ENCODE results near the gene SDE2.
A peak's percentile ranks its signal among the peaks of the same experiment; 100 is the strongest.
"Not testable (repeated sequence)": the region's sequence is repeated elsewhere in the genome, so short reads cannot be mapped to it uniquely, and the experiment has no call there.

The SDE2 gene

DNA sequence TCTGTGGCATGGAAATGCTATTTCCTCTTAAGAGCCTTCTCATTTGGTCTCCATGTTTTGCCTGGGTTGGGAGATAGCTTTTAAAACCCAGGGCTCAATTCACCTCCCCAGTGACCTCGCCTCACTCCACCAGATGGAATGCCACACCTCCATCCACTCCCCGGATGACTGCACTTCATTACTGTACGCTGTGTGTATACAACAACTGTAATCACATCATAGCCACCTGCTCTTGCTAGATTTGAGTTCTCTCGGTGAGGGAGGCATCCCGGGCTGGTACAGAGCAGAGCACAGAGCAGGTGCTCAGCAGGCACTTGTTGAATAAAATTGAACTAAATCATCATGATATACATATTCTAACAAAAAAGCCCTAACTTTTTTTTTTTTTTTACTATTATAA lies 26.0 kb downstream of the SDE2 start:
- peak; percentile 78 for DNase-seq

DNA sequence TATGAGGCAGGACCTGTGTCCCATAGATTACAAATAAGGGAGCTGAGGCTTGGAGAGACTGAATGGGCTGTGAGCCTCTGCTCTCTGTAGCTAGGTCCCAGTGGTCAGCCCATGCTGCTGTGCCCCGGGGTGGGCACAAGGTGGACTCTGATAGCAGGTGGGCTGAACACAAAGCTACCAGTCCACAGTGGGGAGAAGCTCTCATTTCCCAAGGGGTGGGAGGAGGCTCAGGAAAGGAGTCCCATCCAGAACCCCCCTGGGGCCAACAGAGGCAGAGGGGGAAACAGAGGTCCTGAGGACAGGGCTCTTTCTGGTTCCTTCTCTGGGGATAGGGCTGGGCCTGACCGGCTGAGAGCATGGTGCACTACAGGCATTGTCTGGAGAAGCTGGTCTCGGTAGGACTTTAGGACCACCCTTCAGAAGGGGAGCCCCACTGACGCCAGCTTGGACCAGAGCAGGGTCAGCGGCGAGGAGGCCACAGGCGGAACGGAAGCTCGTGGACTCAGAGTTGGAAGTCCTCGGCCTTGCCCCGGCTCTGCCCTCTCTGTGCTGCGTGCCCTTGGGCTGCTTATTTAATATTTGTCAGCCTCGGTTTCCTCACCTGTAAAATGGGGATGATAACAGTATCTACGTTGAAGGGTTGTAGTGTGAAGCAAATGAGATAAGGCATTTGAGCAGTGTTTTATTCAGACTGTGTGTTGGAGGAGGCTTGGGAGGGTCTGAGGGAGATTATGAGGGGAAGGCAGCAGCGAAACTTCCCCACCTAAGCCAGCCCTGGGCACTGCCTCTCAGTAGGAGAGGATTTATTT lies 26.6 kb downstream of the SDE2 start:
- no peak for DNase-seq

DNA sequence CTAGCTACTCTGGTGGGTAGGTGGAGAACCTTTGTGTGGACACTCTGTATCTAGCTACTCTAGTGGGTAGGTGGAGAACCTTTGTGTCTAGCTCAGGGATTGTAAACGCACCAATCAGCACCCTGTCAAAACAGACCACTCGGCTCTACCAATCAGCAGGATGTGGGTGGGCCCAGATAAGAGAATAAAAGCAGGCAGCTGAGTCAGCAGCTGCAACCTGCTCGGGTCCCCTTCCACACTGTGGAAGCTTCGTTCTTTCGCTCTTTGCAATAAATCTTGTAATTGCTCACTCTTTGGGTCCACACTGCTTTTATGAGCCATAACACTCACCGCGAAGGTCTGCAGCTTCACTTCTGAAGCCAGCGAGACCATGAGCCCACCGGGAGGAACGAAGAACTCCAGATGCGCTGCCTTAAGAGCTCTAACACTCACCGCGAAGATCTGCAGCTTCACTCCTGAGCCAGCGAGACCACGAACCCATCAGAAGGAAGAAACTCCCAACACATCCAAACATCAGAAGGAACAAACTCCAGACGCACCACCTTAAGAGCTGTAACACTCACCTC lies 28.5 kb downstream of the SDE2 start:
- DNase-seq, result not testable (repeated sequence)

DNA sequence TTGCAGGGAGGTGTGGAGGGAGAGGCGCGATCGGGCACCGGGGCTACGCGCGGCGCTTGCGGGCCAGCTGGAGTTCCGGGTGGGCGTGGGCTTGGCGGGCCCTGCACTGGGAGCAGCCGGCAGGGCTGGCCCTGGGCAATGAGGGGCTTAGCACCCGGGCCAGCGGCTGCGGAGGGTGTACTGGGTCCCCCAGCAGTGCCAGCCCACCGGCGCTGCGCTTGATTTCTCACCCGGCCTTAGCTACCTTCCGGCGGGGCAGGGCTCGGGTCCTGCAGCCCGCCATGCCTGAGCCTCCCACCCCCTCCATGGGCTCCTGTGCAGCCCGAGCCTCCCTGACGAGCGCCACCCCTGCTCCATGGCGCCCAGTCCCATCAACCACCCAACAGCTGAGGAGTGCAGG lies 29.4 kb downstream of the SDE2 start:
- DNase-seq, result not testable (repeated sequence)

DNA sequence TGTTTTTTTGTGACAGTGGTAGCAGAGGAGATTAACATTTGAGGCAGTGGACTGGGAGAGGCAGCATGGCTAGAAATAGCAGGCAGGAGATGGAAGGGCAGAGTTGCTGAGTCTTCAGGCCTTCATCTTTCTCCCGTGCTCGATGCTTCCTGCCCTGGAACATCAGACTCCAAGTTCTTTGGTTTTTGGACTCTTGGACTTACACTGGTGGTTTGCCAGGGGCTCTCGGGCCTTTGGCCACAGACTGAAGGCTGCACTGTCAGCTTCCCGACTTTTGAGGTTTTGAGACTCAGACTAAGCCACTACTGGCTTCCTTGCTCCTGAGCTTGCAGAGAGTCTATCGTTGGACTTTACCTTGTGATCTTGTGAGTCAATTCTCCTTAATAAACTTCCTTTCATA lies 33.9 kb downstream of the SDE2 start:
- no peak for DNase-seq

DNA sequence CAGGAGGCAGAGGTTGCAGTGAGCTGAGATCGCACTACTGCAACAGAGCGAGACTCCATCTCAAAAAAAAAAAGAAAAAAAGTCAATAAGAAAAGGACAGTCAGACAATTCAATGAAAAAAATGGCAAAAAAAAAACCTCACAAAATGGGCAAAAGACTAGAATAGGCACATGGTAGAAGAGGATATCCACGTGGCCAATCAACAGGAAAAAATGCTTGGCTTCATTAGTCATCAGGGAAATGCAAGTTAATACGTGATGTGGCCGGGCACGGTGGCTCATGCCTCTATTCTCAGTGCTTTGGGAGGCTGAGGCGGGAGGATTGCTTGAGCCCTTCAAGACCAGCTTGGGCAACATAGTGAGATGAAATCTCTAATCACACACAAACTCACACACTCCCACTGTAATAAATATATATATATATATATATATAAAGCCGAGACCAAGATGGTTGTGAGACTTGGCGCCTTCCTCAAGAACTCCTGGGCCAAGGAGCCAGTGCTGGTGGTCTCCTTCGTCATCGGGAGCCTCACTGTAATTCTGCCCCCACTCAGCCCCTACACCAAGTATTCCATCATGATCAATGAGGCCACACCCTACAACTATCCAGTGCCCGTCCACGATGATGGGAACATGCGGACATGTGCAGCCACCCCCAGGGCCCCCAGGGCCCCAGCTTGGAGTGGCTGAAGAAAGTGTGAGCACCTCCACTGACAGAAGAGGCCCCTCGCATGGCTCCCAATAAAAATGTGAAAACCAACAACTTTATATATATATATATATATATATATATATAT lies 35.2 kb downstream of the SDE2 start:
- DNase-seq, result no peak

DNA sequence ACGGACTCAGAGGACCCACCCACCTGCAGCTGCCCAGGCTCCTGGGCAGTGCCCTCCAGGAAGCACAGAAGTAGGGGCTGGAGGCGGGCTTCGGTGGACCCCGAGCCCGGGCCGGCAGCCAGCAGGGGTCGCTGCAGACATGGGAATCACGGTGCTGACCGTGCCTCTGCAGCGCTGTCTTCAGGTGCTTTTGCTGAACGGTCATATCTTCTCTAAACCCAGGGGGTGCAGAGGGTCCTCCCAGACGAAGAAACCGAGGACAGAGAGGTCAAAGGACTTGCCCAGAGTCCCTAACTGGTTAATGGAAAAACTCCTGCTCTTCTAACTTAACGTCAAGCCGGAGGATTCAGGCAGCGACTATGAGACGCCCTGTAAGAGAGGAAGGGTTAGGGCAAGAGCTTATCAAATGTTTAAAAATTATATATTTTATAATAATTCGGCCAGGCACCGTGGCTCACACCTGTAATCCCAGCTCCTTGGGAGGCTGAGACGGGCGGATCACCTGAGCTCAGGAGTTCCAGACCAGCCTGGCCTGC lies 36.6 kb downstream of the SDE2 start:
- no peak for DNase-seq

DNA sequence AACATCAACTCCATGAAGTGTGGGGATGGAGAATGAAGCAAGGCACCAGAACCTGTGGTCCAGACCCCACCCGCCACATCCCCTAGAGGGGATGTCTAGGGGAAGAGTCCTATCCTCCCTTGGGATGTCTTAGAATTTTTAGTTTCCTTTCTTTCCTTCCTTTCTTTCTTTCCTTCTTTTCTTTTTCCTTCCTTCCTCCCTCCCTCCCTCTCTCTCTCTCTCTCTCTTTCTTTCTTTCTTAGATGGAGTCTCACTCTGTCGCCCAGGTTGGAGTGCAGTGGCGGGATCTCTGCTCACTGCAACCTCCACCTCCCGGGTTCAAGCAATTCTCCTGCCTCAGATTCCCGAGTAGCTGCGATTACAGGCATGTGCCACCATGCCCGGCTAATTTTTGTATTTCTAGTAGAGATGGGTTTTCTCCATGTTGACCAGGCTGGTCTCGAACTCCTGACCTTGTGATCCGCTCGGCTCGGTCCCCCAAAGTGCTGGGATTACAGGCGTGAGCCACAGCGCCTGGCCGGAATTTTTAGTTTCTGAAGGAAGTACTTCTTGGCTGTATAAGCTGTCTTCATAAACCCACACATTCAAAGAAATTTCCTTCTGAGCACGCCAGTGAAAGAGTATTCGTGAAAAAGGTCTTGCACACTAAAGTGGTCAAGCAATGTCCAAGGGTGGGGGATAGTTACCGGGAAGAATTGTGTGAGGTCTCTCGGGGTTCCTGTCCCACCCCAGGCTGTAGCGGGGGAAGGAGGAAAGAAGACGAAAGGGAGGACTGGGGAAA lies 37.3 kb downstream of the SDE2 start:
- DNase-seq, result no peak

DNA sequence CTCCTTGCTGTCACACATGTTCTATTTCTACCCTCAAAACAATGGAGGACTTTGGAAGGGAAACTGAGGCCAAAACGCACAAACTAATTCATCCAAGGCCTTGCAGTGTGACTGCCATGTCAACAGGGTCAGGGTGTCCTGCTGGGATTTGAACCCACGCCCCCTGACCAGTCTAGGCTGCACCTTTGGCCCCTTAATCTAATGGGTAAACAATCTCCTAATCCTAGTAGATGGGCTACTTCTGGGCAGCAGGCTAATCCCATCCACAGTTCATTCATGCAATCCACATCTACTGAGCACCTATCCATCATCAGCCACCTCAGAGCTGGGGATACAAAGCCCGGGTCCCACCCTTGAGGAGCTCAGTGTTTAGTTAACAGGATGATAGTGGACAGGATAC lies 41.1 kb downstream of the SDE2 start:
- no peak for DNase-seq

DNA sequence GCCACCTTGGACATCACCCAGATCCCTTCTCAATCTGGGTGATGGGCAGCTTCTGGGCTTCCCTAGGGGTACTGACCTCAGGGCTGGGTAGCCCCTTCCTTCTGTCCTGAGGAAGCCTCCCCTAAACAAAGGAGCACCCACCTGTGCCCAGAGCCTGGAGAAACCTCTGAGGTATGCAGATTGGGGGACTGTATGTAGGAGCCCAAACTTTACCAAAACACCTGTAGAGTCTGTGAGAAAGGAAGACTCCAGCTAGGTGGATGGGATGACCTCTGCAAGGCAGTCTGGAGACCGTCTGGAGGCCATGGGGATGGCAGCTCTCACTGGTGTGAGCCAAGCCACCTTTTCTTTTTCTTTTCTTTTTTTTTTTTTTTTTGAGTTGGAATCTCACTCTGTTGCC lies 44.4 kb downstream of the SDE2 start:
- DNase-seq, result no peak

DNA sequence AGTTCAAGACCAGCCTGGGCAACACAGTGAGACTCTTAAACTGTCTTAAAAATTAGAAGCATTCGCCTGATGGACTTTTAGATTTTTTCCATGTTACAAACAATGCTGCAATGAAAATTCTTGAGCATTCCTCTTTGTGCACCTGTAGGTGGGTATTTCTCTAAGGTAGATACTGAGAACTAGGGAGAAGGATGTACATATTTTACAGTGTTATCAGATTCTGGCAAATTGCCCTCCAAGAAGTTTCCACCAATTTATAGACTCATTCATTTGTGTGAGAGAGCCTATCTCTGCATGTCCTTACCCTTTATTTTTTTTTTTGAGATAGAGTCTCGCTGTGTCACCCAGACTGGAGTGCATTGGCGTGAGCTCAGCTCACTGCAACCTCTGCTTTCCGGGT lies 45.8 kb downstream of the SDE2 start:
- DNase-seq, result no peak

DNA sequence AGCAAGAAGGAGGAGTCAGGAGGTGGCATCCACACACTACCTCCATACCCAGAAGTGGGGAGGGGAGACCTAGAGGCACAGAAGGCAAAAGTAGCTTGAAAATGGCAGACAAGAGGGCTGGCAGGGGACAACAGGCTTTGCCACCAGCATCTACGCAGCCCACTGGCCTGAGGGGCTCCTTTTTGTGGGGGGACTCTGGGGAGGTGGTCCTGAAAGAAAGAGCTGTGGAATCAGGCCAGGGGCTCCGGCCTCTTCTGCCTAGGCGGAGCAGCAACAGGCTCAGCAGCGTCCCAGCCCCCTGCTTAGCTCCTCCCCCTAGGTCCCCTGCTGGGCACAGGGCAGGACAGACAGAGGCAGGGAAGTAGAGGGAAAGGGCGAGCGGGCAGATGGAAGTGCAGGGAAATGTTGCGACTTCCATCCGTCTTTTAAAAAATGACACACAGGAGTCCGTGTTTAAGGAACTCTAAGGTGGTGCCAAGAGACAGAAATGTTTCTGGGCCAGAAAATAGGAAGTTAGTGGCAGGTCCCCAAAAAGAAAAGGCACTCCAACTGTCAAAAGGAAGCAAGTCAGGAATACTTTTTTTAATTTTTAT lies 48.1 kb downstream of the SDE2 start:
- no peak for DNase-seq

DNA sequence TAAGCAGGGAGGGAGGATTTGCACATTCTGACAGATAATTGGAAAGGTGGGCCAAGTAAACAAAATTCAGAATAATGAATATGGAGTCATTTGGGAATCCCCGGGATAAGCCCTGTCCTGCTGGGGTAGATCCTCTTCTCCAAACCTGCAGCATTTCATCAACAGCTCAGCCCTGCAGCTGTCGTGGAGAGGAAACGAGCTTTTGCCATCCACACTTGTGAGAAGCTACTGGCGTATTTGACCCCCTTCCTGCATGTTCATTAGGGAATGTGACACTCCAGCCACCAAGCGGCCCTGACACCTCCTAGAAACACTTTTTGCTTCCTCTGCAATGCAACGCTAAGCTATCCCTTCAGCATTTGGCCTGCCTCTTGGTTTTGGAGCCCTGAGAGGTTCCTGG lies 50.1 kb downstream of the SDE2 start:
- no peak for DNase-seq

DNA sequence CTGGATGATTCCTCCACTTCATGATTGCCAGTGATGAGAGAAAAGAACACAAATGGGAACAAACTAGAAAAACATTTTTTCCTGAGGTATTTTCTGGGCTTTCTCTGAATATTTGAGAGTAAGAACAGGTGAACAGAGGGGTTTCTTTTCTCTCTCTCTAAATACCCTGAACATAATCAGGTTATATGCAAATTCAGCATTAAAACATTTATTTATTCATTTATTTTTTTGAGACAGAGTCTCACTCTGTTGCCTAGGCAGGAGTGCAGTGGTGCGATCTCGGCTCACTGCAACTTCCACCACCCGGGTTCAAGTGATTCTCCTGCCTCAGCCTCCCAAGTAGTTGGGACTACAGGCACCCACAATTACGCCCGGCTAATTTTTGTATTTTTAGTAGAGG lies 52.3 kb downstream of the SDE2 start:
- DNase-seq, result no peak

DNA sequence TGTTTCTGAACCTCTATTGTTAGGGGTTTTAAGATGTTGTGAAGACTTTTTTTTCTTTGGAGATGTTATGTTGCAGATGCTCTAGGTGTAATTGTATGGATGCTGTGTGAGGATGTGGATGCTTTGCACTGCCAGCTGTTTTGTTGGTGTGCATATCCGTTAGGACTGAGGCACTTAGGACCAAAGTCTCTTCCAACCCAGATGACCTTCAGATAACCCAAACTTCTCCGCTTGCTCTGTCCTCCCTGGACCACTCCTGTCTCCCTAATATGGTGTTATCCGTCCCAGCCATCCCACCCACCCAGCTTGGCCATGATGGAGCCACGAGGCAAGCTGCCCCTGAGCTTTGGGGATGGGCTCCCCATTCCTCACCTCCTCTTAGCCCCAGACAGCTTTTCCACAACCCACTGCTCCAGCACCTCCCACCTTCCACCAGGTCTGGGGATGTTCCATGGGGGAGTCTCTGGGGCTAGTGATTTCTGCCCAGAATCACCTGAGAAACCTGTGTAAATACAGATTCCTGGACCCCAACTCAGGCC lies 53.0 kb downstream of the SDE2 start:
- DNase-seq, result no peak

DNA sequence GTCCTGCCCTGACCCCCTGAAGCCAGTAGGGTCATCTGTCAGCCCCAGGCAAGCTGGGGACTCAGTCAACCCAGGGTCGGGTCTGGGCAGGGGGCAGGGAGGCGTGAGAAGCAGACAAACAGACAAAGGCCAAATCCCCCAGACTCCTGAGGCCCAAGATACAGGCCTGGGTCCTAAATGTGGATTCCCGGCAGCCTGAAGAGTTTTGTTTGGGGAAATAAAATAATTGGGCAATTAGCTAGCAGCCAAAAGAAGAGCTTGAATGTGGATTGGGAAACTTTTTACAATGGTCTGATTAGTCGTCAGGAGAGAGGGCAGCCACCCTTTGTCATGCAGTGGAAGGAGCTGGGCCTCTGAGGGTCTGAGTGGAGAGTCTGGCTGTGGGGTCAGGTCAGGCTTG lies 53.6 kb downstream of the SDE2 start:
- no peak for DNase-seq

DNA sequence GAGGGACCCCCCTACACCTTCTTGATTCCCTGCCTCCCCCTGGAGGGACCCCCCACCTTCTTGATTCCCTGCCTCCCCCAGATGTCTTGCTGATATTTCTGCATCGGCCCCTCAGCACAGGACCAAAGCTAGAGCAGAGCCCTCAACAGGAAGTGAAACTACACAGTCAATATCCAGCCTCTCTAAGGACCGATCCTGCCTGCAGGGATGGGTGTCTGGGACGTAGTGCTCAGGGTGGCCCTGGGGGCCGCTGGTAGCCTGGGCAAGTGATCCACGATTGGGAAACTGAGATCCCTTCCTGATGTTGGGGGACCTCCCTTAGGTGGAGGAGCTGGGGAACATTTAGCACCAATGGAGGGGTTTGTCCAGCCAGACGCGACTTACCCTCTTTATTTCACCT lies 54.2 kb downstream of the SDE2 start:
- DNase-seq, result no peak

DNA sequence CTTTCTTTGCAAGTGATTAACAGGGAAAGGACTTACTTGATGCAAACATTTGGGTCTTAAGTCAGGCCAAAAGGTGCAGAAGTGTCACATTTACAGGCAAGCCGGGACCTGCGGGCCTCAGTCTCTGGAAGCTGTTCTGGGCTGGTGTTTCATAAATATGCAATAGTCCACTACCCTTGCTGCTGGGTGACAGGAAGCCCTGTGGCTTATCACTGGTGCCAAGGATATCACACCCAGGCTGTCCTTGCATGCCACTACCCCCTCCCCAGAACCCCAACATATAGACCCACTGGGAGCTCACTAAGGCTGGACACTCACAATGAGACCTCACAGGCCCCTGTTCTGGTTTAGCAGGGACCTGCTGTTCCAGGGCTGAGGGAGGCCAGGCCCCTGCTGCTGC lies 54.8 kb downstream of the SDE2 start:
- no peak for DNase-seq

DNA sequence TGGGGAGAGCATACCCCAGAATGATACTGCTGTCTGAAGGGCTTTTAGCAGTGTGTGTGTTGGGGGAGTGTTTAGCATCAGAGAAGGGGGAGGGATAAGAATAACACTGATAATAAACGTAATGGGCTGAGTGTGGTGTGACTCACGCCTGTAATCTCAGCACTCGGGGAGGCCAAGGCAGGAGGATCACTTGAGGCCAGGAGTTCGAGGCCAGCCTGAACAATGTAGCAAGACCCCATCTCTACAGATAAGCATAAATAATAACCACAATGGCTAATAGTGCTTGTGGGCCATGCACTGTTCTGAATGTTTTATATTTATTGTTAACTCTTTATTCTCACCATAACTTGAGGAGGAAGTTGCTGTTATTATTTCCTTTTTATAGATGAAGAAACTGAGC lies 55.6 kb downstream of the SDE2 start:
- no peak for DNase-seq

DNA sequence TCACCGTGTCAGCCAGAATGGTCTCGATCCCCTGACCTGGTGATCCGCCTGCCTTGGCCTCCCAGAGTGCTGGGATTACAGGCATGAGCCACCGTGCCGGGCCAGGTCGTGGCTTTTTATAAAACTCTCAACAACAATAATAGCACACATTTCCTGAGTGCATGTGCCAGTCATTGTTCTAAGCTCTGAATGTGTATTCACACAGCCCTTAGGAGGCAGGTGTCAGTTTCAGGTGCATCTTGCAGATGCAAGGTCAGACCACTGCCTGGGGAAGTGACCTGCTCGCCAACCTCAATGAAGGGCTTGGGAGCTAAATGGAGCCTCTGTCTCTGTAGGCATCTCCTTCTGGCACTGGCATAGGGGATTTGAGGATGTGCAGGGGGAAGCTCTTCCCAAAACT lies 56.6 kb downstream of the SDE2 start:
- DNase-seq, result no peak

DNA sequence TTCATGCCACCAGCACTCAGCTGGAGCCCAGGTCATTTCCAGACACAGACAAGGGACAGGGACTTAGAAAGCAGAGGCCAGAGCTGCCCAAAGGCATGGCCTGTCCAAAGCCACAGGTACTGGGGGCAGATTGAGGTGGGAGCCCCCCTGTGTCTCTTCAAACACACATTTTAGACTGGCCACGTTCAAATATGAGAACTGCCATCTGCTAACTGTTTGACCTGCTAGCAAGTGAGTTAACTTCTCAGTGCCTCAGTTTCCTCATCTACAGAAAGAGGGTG lies 57.3 kb downstream of the SDE2 start:
- DNase-seq, result no peak

DNA sequence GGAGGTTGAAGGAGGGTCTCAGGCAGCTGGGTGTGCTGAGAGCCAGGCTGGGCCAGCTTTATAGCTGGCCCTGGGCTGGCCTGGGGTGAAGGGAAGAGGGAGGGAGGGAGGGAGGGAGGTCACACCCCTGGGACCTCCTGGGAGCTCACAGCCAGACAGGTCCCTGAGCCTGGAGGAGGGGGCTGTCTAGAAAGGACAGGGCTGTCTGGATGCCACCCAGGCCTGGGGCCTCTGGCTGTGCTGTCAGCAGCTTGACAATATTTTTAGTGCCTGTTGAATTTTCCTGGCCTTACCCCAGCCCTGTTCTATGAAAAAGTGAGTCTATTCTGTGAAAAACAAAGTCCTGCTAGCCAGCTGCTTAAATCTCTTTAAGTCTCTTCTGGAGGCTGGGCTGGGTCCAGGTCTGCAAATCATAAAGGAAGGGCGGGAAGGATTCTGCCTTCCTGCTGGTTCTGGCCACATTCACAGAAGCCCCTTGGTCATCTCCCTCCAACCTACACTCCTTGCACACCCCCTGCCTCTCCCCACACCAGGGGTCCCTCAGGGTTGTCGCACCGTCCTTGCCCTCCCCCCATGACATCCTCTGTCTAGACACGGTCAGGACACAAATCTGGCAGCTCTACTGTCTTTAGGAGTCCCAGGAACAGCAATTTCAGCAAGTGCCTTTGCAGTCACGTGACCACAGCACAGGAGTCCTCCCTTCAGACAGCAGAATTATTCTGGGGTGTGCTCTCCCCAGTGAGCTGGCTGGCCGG lies 57.8 kb downstream of the SDE2 start, which contains the start of gene LEFTY2:
Gene LEFTY2 (minus strand): TSS at position 34 of the 755 bp plus-strand sequence. CDS start 80 bp downstream, outside the sequence.
- no peak for DNase-seq

All from NCI-H345 (cell line).